Nephron (organoid): ENCODE measurements around the gene RNPS1.

Experiments
- H3K27ac Mint-ChIP-seq, 3 experiments: 2 replicates each; pipeline ENCODE4 v1.8.0; 2020; ENCODE audit warnings: mixed read lengths in 3 of 3, mild to moderate bottlenecking in 2 of 3, moderate library complexity in 1 of 3
- H3K27me3 Mint-ChIP-seq: 2 replicates; pipeline ENCODE4 v1.8.0; 2021; ENCODE audit warnings: low read depth, mild to moderate bottlenecking, moderate library complexity, mixed read lengths
- H3K36me3 Mint-ChIP-seq: 2 replicates; pipeline ENCODE4 v1.8.0; 2020; ENCODE audit warnings: low read depth, mixed read lengths
- H3K4me1 Mint-ChIP-seq: 2 replicates; pipeline ENCODE4 v1.8.0; 2020; ENCODE audit warnings: mixed read lengths
- H3K4me3 Mint-ChIP-seq, 3 experiments: 2 replicates each; pipeline ENCODE4 v1.8.0; 2020; ENCODE audit warnings: mild to moderate bottlenecking in 3 of 3, mixed read lengths in 3 of 3, moderate library complexity in 2 of 3
- H3K9me3 Mint-ChIP-seq: 2 replicates; pipeline ENCODE4 v1.8.0; 2020; ENCODE audit warnings: mixed read lengths
- CTCF ChIP-seq, 3 experiments: fragments of 200-600 bp; sonication (generic); IDR thresholded peaks; one replicate each; pipeline ENCODE4 v1.5.0; 2021; ENCODE audit warnings: antibody characterized with exemption in 3 of 3; ENCODE audit not compliant: unreplicated experiment in 3 of 3

Gene RNPS1

GRCh38 chr16:2223221-2223941 is 44.5 kb downstream of the RNPS1 start, which contains the start of gene E4F1:
TSS of gene E4F1 (plus strand) at chr16:2223591. CDS start at chr16:2223614, 23 bp downstream.
- Mint-ChIP-seq H3K27ac (peak within 1 kb of the TSS; percentile 39 to 93 (median 90)), H3K36me3 (no peaks in the 10 kb centered on the region), H3K4me3 (peak within 1 kb of the TSS; percentile 86 to 93 (median 88)), H3K27me3 (no peaks in the 10 kb centered on the region), H3K9me3 (no peaks in the 10 kb centered on the region), H3K4me1 (no peaks in the 10 kb centered on the region)
- no peak for TF ChIP-seq CTCF (IDR thresholded peaks at IDR 0.05; ENCODE audit: unreplicated experiment in 3 of 3)

DNA sequence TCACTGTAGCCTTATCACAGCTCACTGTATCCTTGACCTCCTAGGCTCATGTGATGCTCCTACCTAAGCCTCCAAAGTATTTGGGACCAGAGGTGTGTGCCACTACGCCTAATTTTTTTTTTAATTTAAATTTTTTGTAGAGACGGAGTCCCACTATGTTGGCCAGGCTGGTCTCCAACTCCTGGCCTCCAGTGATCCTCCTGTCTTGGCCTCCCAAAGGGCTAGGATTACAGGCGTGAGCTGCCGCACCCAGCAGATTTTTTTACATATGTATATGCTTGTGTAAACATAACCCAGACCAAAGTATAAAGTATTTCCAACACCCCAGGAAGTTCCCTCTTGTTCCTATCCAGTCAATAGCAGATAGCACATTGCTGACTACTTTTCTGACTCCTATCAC is 51.6 kb downstream of the RNPS1 start:
- no peaks in the 10 kb centered on the region for H3K36me3 Mint-ChIP-seq
- no peak for TF ChIP-seq CTCF (IDR thresholded peaks at IDR 0.05; ENCODE audit: unreplicated experiment in 3 of 3)
- no peaks in the 10 kb centered on the region for H3K27me3 Mint-ChIP-seq
- H3K9me3 Mint-ChIP-seq, result no peaks in the 10 kb centered on the region
- peak overlapping the region; percentile 66 to 85 (median 71) for H3K4me3 Mint-ChIP-seq
- H3K4me1 Mint-ChIP-seq, result peaks cover 20% of the 10 kb centered on the region
- peak overlapping the region in 2 of 3 experiments; percentile 28 to 44 for H3K27ac Mint-ChIP-seq

- no peaks in the 10 kb centered on the region for H3K9me3 Mint-ChIP-seq
- peaks cover 20% of the 10 kb centered on the region for H3K4me1 Mint-ChIP-seq
- TF ChIP-seq CTCF (IDR thresholded peaks at IDR 0.05; ENCODE audit: unreplicated experiment in 3 of 3), result no peak
Measured at GRCh38 chr16:2214719-2214968, 53.3 kb downstream of the RNPS1 start, which contains the start of gene PGP. TSS of gene PGP (minus strand) at chr16:2214840. CDS start at chr16:2214777, 63 bp downstream.

GRCh38 chr16:2213817-2214718 is 53.9 kb downstream of the RNPS1 start:
- Mint-ChIP-seq H3K27ac (peak overlapping the region in 2 of 3 experiments; percentile 28 to 57), H3K4me1 (peaks cover 20% of the 10 kb centered on the region), H3K9me3 (no peaks in the 10 kb centered on the region), H3K27me3 (no peaks in the 10 kb centered on the region), H3K4me3 (peak overlapping the region; percentile 79 to 89 (median 85)), H3K36me3 (no peaks in the 10 kb centered on the region)
- TF ChIP-seq CTCF (IDR thresholded peaks at IDR 0.05; ENCODE audit: unreplicated experiment in 3 of 3), result no peak

More at GRCh38 chr16:2214719-2214968, 53.3 kb downstream of the RNPS1 start, which contains the start of gene PGP:
- Mint-ChIP-seq H3K36me3 (no peaks in the 10 kb centered on the region), H3K27me3 (no peaks in the 10 kb centered on the region), H3K27ac (peak within 1 kb of the TSS in 2 of 3 experiments; percentile 90 to 93), H3K4me3 (peak within 1 kb of the TSS; percentile 85 to 91 (median 87))

- H3K27ac Mint-ChIP-seq, result peak overlapping the region in 2 of 3 experiments; percentile 28 to 57
- no peak for TF ChIP-seq CTCF (IDR thresholded peaks at IDR 0.05; ENCODE audit: unreplicated experiment in 3 of 3)
- no peaks in the 10 kb centered on the region for H3K9me3 Mint-ChIP-seq
- no peaks in the 10 kb centered on the region for H3K27me3 Mint-ChIP-seq
- peaks cover 3% of the 10 kb centered on the region for H3K36me3 Mint-ChIP-seq
- H3K4me1 Mint-ChIP-seq, result peaks cover 23% of the 10 kb centered on the region
- H3K4me3 Mint-ChIP-seq, result peak overlapping the region; percentile 79 to 89 (median 85)
Measured at GRCh38 chr16:2212362-2213324, 55.3 kb downstream of the RNPS1 start.
